NCI-H1417 (cell line): ENCODE results near the gene CAMLG.

Experiments
- DNase-seq, 3 experiments: peaks; one replicate each; lab custom pipeline; 2025; lab: John Stamatoyannopoulos, UW

CAMLG gene

GRCh38 chr5:134784241-134784920 lies 46.0 kb downstream of the CAMLG start:
- no peak for DNase-seq

GRCh38 chr5:134784946-134785620 lies 46.7 kb downstream of the CAMLG start:
- DNase-seq, result no peak

GRCh38 chr5:134787692-134788091 lies 49.3 kb downstream of the CAMLG start:
- peak in 1 of 3 experiments; percentile 20 for DNase-seq

DNA sequence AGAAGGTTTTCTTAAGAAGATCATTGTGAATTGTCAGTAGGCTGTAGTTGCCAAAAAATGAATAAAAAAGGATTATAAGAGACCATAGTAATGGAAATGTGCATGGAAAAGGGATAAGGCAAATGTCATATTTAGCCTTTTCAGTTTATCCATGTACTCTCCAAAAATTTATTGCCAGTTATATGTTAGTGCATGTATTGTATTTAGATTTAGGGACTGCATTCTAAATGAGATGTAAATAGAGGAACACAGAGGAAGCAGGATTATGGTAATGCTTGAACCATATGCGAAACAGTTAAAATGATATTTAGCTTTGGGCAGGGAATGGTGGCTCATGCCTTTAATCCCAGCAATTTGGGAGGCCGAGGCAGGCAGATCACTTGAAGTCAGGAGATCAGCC lies 53.2 kb downstream of the CAMLG start:
- DNase-seq, result no peak

DNA sequence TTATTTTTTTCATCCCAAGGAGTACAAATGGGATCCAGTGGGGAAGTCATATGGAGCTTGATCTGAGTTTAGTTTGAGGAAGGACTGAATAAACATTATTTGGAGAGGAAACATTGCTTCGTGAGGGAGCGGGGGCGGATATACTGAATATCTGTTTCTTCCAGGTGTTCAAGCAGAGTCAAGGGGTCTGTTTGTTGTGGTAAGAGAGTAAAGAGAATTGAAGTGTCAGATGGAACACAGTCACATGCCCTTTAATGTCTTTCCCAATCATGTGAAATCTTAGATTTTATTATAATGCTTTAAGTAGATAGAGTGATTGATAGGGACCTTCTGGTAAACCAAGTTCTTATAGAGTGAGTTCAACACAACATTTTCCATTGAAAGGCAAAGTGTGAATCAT lies 53.9 kb downstream of the CAMLG start:
- DNase-seq, result no peak

DNA sequence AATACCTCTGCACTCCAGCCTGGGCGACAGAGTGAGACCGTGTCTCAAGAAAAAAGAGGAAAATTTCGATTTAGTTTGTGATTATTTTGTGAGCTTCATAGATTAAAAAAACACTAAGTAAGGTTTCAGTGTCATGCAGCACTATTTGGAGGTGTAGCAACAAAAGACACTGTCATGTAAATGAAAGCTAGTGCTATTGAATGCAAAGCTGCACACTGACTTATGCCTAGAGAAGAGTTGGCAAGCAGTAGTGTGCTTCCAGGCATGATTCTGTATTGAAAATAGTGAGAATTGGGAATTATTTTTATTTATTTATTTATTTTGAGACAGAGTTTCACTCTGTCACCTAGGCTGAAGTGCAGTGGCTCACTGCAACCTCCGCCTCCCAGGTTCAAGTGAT lies 54.8 kb downstream of the CAMLG start:
- no peak for DNase-seq

GRCh38 chr5:134794082-134794481 lies 55.7 kb downstream of the CAMLG start:
- DNase-seq, result peak in 2 of 3 experiments; percentile 22 to 71

DNA sequence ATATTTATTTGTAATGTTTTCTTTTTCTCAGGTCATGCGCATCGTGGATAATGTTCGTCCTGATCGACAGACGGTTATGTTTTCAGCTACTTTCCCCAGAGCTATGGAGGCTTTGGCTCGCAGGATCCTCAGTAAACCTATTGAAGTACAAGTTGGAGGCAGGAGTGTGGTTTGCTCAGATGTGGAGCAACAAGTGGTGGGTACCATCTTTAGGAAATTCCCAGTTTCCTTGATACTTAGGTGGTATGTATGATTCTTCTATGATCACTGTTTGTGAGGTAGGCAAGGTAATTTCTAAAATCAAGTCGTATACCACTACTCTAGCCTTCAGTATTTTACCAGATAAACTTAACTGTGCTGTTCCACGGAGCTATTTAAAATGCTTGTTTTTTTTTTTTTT lies 56.5 kb downstream of the CAMLG start:
- no peak for DNase-seq

GRCh38 chr5:134798468-134798867 lies 60.1 kb downstream of the CAMLG start:
- DNase-seq, result no peak
